Astrocyte (in vitro differentiated cells and primary cell): Measurements from ENCODE around the gene CD34.

Source experiments
- EZH2 ChIP-seq: IDR thresholded peaks from 2 replicates; pipeline ENCODE4 v1.6.1; 2012; ENCODE audit warnings: mild to moderate bottlenecking, low read length, inconsistent platforms; ENCODE audit not compliant: insufficient read depth
- TF ChIP-seq, protein P1 (sequence below): IDR thresholded peaks from 2 replicates; pipeline ENCODE4 v1.5.1; 2011; ENCODE audit warnings: low read depth, mild to moderate bottlenecking, inconsistent platforms, low read length, moderate library complexity; ENCODE audit not compliant: insufficient read depth

DNA sequence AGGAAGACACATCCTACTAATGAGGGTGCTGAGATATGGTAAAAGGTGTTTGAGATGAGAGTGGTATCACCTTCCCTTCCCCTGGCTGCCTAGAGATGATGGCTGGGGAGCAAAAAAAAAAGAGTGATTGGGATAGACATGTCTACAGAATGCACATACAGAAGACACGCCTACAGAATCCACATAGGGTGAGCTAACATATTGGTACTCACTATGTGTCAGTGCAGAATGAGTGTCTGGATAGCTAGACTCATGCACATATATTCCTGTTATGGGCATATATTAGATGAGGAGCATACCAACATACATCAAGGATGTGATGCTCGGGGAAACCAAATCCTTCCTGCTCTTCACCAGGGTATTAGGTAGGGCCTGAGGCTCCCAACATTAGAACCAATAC is 16.2 kb downstream of the CD34 start:
- TF ChIP-seq, protein P1, sequence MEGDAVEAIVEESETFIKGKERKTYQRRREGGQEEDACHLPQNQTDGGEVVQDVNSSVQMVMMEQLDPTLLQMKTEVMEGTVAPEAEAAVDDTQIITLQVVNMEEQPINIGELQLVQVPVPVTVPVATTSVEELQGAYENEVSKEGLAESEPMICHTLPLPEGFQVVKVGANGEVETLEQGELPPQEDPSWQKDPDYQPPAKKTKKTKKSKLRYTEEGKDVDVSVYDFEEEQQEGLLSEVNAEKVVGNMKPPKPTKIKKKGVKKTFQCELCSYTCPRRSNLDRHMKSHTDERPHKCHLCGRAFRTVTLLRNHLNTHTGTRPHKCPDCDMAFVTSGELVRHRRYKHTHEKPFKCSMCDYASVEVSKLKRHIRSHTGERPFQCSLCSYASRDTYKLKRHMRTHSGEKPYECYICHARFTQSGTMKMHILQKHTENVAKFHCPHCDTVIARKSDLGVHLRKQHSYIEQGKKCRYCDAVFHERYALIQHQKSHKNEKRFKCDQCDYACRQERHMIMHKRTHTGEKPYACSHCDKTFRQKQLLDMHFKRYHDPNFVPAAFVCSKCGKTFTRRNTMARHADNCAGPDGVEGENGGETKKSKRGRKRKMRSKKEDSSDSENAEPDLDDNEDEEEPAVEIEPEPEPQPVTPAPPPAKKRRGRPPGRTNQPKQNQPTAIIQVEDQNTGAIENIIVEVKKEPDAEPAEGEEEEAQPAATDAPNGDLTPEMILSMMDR, result no peak
- TF ChIP-seq EZH2, result no peak
